GM12878 (cell line): ENCODE results near the gene ADCY1. TPM values are rescaled to one million over a fixed set of nuclear protein-coding genes. Genes with fewer than 3 reads are reported as not detected.

Experiments
- ATAC-seq: fragments of 200-7000 bp; cut with Tn5 transposase; 3 replicates; pipeline ENCODE4 v1.9.1; 2020; ENCODE audit warnings: mild to moderate bottlenecking, moderate library complexity
- BruUV-seq: library from RNA; stranded (reverse); fragments of 400-500 nt; replicated peaks from 2 replicates; lab custom pipeline; 2021; lab: Mats Ljungman, UMichigan
- CTCF ChIA-PET: fragments of 300-600 bp; sonication (Branson Sonifier 250); formaldehyde crosslinking; extraction: SDS; loops from one replicate; lab custom pipeline; 2021; ENCODE audit warnings: inconsistent platforms; lab: Yijun Ruan, JAX
- POLR2A ChIA-PET: fragments of 350-600 bp; formaldehyde crosslinking; extraction: SDS; loops from one replicate; lab custom pipeline; 2021; ENCODE audit warnings: inconsistent platforms; lab: Charles Lee
- RAD21 ChIA-PET: fragments of 300-600 bp; sonication (Branson Sonifier 250); formaldehyde crosslinking; loops from one replicate; lab custom pipeline; 2023; ENCODE audit warnings: antibody characterized with exemption; ENCODE audit not compliant: unreplicated experiment; lab: Charles Lee
- SMC1A ChIA-PET: fragments of 300-600 bp; sonication (Branson Sonifier 250); formaldehyde crosslinking; loops from one replicate; lab custom pipeline; 2023; ENCODE audit not compliant: unreplicated experiment, uncharacterized antibody; lab: Charles Lee
- DNase-seq: peaks from one replicate; pipeline ENCODE4 v3.0.0-alpha.2; 2011; ENCODE audit warnings: low read depth, low spot score
- FAIRE-seq: peaks from 3 replicates; lab custom pipeline; 2011; peaks lifted over from hg19 to GRCh38; lab: Jason Lieb, UNC
- H2AFZ ChIP-seq: 2 replicates; pipeline ENCODE4 v1.6.0; 2011; ENCODE audit warnings: low read depth, low read length, control low read depth; ENCODE audit not compliant: control insufficient read depth
- H3K27ac ChIP-seq: 2 replicates; pipeline ENCODE4 v1.5.1; 2011; ENCODE audit warnings: control low read depth; ENCODE audit not compliant: control insufficient read depth, insufficient read depth
- H3K27me3 ChIP-seq, 2 experiments: replicated peaks in 1 of 2; 2 replicates each; pipeline versions ENCODE4 v1.6.0 to v1.6.1; 2011; ENCODE audit warnings: low read length in 1 of 2; ENCODE audit not compliant: control insufficient read depth in 2 of 2, insufficient read depth in 2 of 2
- H3K36me3 ChIP-seq, 2 experiments: 2 replicates each; pipeline ENCODE4 v1.5.1; 2011; ENCODE audit warnings: low read length in 1 of 2; ENCODE audit not compliant: control insufficient read depth in 2 of 2, insufficient read depth in 2 of 2
- H3K4me1 ChIP-seq: 2 replicates; pipeline ENCODE4 v1.6.1; 2011; ENCODE audit warnings: mild to moderate bottlenecking, low read length, moderate library complexity, mixed read lengths; ENCODE audit not compliant: control insufficient read depth, insufficient read depth
- H3K4me2 ChIP-seq: 2 replicates; pipeline ENCODE4 v1.6.0; 2011; ENCODE audit warnings: control low read depth; ENCODE audit not compliant: control insufficient read depth, insufficient read depth
- H3K4me3 ChIP-seq: fragments of 200-600 bp; sonication (generic); 2 replicates; pipeline ENCODE4 v1.5.1; 2016
- H3K79me2 ChIP-seq: 2 replicates; pipeline ENCODE4 v1.6.0; 2011; ENCODE audit warnings: low read length; ENCODE audit not compliant: control insufficient read depth, insufficient read depth
- H3K9ac ChIP-seq: 2 replicates; pipeline ENCODE4 v1.8.0; 2011; ENCODE audit warnings: low read length, control low read depth, mixed read lengths; ENCODE audit not compliant: control insufficient read depth, insufficient read depth
- H3K9me3 ChIP-seq: replicated peaks from 3 replicates; pipeline ENCODE4 v1.5.1; 2011; ENCODE audit warnings: mild to moderate bottlenecking, low read length; ENCODE audit not compliant: control insufficient read depth, insufficient read depth
- H4K20me1 ChIP-seq: 2 replicates; pipeline ENCODE4 v1.6.0; 2011; ENCODE audit not compliant: control insufficient read depth, insufficient read depth
- CBX3 ChIP-seq: fragments of 200-600 bp; sonication (generic); IDR thresholded peaks from 2 replicates; pipeline ENCODE4 v1.6.1; 2016; ENCODE audit warnings: low read depth, borderline replicate concordance
- CBX5 ChIP-seq: sonication (generic); IDR thresholded peaks from 2 replicates; pipeline ENCODE4 v1.6.1; 2016; ENCODE audit warnings: low read depth, moderate library complexity, mild to moderate bottlenecking, inconsistent platforms
- ELK1 ChIP-seq: IDR thresholded peaks from 2 replicates; pipeline ENCODE4 v1.6.1; 2012; ENCODE audit warnings: low read depth, low read length, improper control_type of control experiment
- GABPA ChIP-seq: IDR thresholded peaks from 2 replicates; pipeline ENCODE4 v1.6.1; 2014; ENCODE audit warnings: antibody characterized with exemption, low read depth, mild to moderate bottlenecking, inconsistent platforms
- GATAD2B ChIP-seq: fragments of 450-650 bp; conservative IDR thresholded peaks from 2 replicates; pipeline ENCODE4 v1.6.1; 2017; ENCODE audit warnings: low read depth, mild to moderate bottlenecking, moderate library complexity
- HDAC6 ChIP-seq: fragments of 200-600 bp; sonication (generic); IDR thresholded peaks from one replicate; pipeline ENCODE4 v1.8.0; 2017; ENCODE audit warnings: antibody characterized with exemption; ENCODE audit not compliant: unreplicated experiment
- NFIC ChIP-seq: IDR thresholded peaks from 2 replicates; pipeline ENCODE4 v1.6.1; 2012; ENCODE audit warnings: low read depth, mild to moderate bottlenecking, inconsistent platforms, low read length, moderate library complexity
- PKNOX1 ChIP-seq: fragments of 450-650 bp; IDR thresholded peaks from 2 replicates; pipeline ENCODE4 v1.6.1; 2016; ENCODE audit warnings: mild to moderate bottlenecking
- POLR2A ChIP-seq: IDR thresholded peaks from 2 replicates; pipeline ENCODE4 v1.6.1; 2011; ENCODE audit warnings: low read depth, mild to moderate bottlenecking, low read length
- POLR2AphosphoS5 ChIP-seq: IDR thresholded peaks from 2 replicates; pipeline ENCODE4 v1.6.1; 2011; ENCODE audit warnings: mild to moderate bottlenecking, low read length, inconsistent platforms
- RBBP5 ChIP-seq: fragments of 200-600 bp; sonication (generic); conservative IDR thresholded peaks from 2 replicates; pipeline ENCODE4 v1.6.1; 2016
- REST ChIP-seq: IDR thresholded peaks from 2 replicates; pipeline ENCODE4 v1.6.1; 2012; ENCODE audit warnings: mild to moderate bottlenecking, low read depth, low read length
- TARDBP ChIP-seq: IDR thresholded peaks from 2 replicates; pipeline ENCODE4 v1.6.1; 2016; ENCODE audit warnings: borderline replicate concordance
- ZNF217 ChIP-seq: fragments of 450-650 bp; IDR thresholded peaks from 2 replicates; pipeline ENCODE4 v1.6.1; 2017; ENCODE audit warnings: antibody characterized with exemption, mild to moderate bottlenecking
- ZSCAN29 ChIP-seq: fragments of 450-650 bp; IDR thresholded peaks from 2 replicates; pipeline ENCODE4 v1.6.1; 2017; ENCODE audit warnings: mild to moderate bottlenecking, moderate library complexity
- WGBS: methylation state at CpG from one replicate; pipeline ENCODE4 v1.1.6; 2016; ENCODE audit warnings: low lambda C conversion rate; ENCODE audit not compliant: insufficient replicate concordance, insufficient coverage; ENCODE audit errors: missing lambda C conversion rate; 5-methylcytosine and 5-hydroxymethylcytosine counted together
- in situ Hi-C: fragments of 300-500 bp; cut with MboI; formaldehyde crosslinking; loops from 9 replicates; pipeline ENCODE4 v1.14.3; 2018; ENCODE audit warnings: mixed read lengths
- intact Hi-C: fragments of 100-400 bp; cut with micrococcal nuclease; formaldehyde crosslinking; loops from one replicate; pipeline ENCODE4 v1.14.2; 2022; ENCODE audit not compliant: unreplicated experiment
- polyA plus RNA-seq, 11 experiments: library from polyadenylated mRNA; depleted of rRNA in 4 of 11; unstranded in 6 of 11; stranded (reverse) in 5 of 11; fragments of >200 nt; fragmentation: Nextera tagmentation in 4 of 11; fragmentation: Illumina TruSeq in 1 of 11; extraction: Ambion mirVana in 4 of 11; extraction: Trizol in 1 of 11; gene quantifications; 1 replicate in 1 of 11; 2 replicates in 10 of 11; pipeline versions ENCODE4 v1.2.1 to v1.2.3, GENCODE V29; 2011 to 2016; ENCODE audit warnings: inconsistent platforms in 2 of 11, missing spikeins in 2 of 11, low read depth in 1 of 11
- total RNA-seq, 4 experiments: library from RNA; depleted of rRNA in 3 of 4; stranded (reverse); fragments of >200 nt in 3 of 4; fragmentation: Illumina TruSeq in 1 of 4; extraction: Trizol in 1 of 4; gene quantifications; 2 replicates each; pipeline versions ENCODE4 v1.2.1 to v1.2.3, GENCODE V29; 2013 to 2021

Gene ADCY1
- total and polyA plus RNA-seq, 10 of the 15 experiments (the other 5 are each of a cell fraction or from before 2014, with no cell fraction given) = 0.13 to 1.4 (median 0.45) TPM; not detected in 1

- CTCF ChIA-PET = interaction anchor here (1.8 kb wide), 1 partner anchor 12 kb away, joined by 5 read pairs; no protein-coding TSS in a partner anchor
- in situ Hi-C loops = no loop called here
- FAIRE-seq (no peak), ATAC-seq (no peak), DNase-seq (no peak)
- no peaks in the 10 kb centered on the region for H3K36me3 ChIP-seq
- TF ChIP-seq GATAD2B (no peak), CBX3 (no peak), ZNF217 (no peak), POLR2A (no peak), PKNOX1 (no peak), ELK1 (no peak), GABPA (no peak), TARDBP (no peak), RBBP5 (no peak), NFIC (no peak), ZSCAN29 (no peak), REST (no peak), CBX5 (no peak), POLR2AphosphoS5 (no peak), HDAC6 (no peak)
- 33% methylated on average over 13 of the region's 13 CpGs for WGBS
- POLR2A ChIA-PET = no interaction called here
- H4K20me1 ChIP-seq = no peaks in the 10 kb centered on the region
- H3K4me1 ChIP-seq = no peaks in the 10 kb centered on the region
- H3K4me2 ChIP-seq = no peak overlapping the region
- intact Hi-C loops = no loop called here
- H3K9me3 ChIP-seq = no peaks in the 10 kb centered on the region
- SMC1A ChIA-PET = no interaction called here
- H3K4me3 ChIP-seq = no peak overlapping the region
- H3K27ac ChIP-seq = no peak overlapping the region
- no peaks in the 10 kb centered on the region for H3K27me3 ChIP-seq
- no peak overlapping the region for H3K9ac ChIP-seq
- RAD21 ChIA-PET = no interaction called here
- no TSS peak for BruUV-seq
- no peaks in the 10 kb centered on the region for H3K79me2 ChIP-seq
- H2AFZ ChIP-seq = no peak overlapping the region
These were observed 76.5 kb downstream of the ADCY1 start for GRCh38 chr7:45650404-45651394.
